ENCODE results near the gene EPB41L5. TPM values are rescaled to one million over a fixed set of nuclear protein-coding genes. Genes with fewer than 3 reads are reported as not detected.

The EPB41L5 gene
- total RNA-seq, 1 donor from 2014 or later: 75.3 TPM

- TF ChIP-seq CTCF (IDR thresholded peaks at IDR 0.05; ENCODE audit: unreplicated experiment): no peak
- Mint-ChIP-seq H3K4me1 (ENCODE audit: low read depth) (no peaks in the 10 kb centered on the region), H3K4me3 (ENCODE audit: low read depth) (no peak overlapping the region), H3K36me3 (ENCODE audit: insufficient read depth) (no peaks in the 10 kb centered on the region), H3K9me3 (ENCODE audit: low read depth) (no peaks in the 10 kb centered on the region), H3K27me3 (no peaks in the 10 kb centered on the region), H3K27ac (no peak overlapping the region)
- DNase-seq (ENCODE audit: low spot score, unreplicated experiment): no peak
These were observed 197.4 kb downstream of the EPB41L5 start for GRCh38 chr2:120210270-120210693.

GRCh38 chr2:120218181-120218580 is 205.3 kb downstream of the EPB41L5 start:
- no peak overlapping the region for H3K27ac Mint-ChIP-seq
- no peak overlapping the region for H3K4me3 Mint-ChIP-seq (ENCODE audit: low read depth)
- H3K27me3 Mint-ChIP-seq: no peaks in the 10 kb centered on the region
- H3K36me3 Mint-ChIP-seq (ENCODE audit: insufficient read depth): peaks cover 24% of the 10 kb centered on the region
- no peaks in the 10 kb centered on the region for H3K4me1 Mint-ChIP-seq (ENCODE audit: low read depth)
- peaks cover 11% of the 10 kb centered on the region for H3K9me3 Mint-ChIP-seq (ENCODE audit: low read depth)
- no peak for TF ChIP-seq CTCF (IDR thresholded peaks at IDR 0.05; ENCODE audit: unreplicated experiment)
- no peak for DNase-seq (ENCODE audit: low spot score, unreplicated experiment)

- no peak overlapping the region for H3K4me3 Mint-ChIP-seq (ENCODE audit: low read depth)
- TF ChIP-seq CTCF (IDR thresholded peaks at IDR 0.05; ENCODE audit: unreplicated experiment): no peak
- no peaks in the 10 kb centered on the region for H3K4me1 Mint-ChIP-seq (ENCODE audit: low read depth)
- H3K9me3 Mint-ChIP-seq (ENCODE audit: low read depth): peaks cover 11% of the 10 kb centered on the region
- no peaks in the 10 kb centered on the region for H3K27me3 Mint-ChIP-seq
- H3K27ac Mint-ChIP-seq: no peak overlapping the region
- DNase-seq (ENCODE audit: low spot score, unreplicated experiment): no peak
- H3K36me3 Mint-ChIP-seq (ENCODE audit: insufficient read depth): peaks cover 24% of the 10 kb centered on the region
These were observed 206.4 kb downstream of the EPB41L5 start for GRCh38 chr2:120219291-120219690.

DNA sequence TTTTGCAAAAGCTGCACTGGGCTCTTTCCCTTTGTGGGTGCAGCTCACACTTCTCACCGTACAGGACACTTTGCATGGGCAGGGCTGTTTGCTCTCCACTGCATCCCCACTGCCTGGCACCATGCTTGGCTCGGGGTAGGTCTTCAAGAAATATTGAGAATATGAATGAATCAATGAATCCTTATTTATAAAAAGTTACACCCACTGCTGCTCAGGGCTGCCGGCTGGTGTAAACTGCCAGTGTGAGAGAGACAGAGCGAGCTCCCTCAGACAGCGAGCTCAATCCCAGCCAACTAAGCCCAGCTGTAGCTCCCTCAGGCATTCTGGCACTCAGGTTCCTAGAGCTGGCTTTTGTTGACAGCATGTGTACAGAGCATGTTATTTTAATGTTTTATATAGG is 206.9 kb downstream of the EPB41L5 start:
- H3K4me3 Mint-ChIP-seq (ENCODE audit: low read depth): no peak overlapping the region
- no peak for TF ChIP-seq CTCF (IDR thresholded peaks at IDR 0.05; ENCODE audit: unreplicated experiment)
- DNase-seq (ENCODE audit: low spot score, unreplicated experiment): no peak
- peaks cover 2% of the 10 kb centered on the region for H3K4me1 Mint-ChIP-seq (ENCODE audit: low read depth)
- peaks cover 2% of the 10 kb centered on the region for H3K27me3 Mint-ChIP-seq
- H3K27ac Mint-ChIP-seq: no peak overlapping the region
- H3K9me3 Mint-ChIP-seq (ENCODE audit: low read depth): peaks cover 11% of the 10 kb centered on the region
- peaks cover 24% of the 10 kb centered on the region for H3K36me3 Mint-ChIP-seq (ENCODE audit: insufficient read depth)

- peaks cover 9% of the 10 kb centered on the region for H3K27me3 Mint-ChIP-seq
- H3K36me3 Mint-ChIP-seq (ENCODE audit: insufficient read depth): peaks cover 24% of the 10 kb centered on the region
- peaks cover 2% of the 10 kb centered on the region for H3K4me1 Mint-ChIP-seq (ENCODE audit: low read depth)
- no peak overlapping the region for H3K4me3 Mint-ChIP-seq (ENCODE audit: low read depth)
- no peak for TF ChIP-seq CTCF (IDR thresholded peaks at IDR 0.05; ENCODE audit: unreplicated experiment)
- peaks cover 11% of the 10 kb centered on the region for H3K9me3 Mint-ChIP-seq (ENCODE audit: low read depth)
- DNase-seq (ENCODE audit: low spot score, unreplicated experiment): no peak
- H3K27ac Mint-ChIP-seq: no peak overlapping the region
These were observed 207.9 kb downstream of the EPB41L5 start for GRCh38 chr2:120220756-120221155.

All from progenitor cell of endocrine pancreas (in vitro differentiated cells).